Naive thymus-derived CD4-positive, alpha-beta T cell (primary cell): ENCODE measurements around the gene ABCA2. TPM values are rescaled to one million over a fixed set of nuclear protein-coding genes. Genes with fewer than 3 reads are reported as not detected.

Source experiments
- ATAC-seq: fragments of 150-1000 bp; cut with Tn5 transposase; 2 replicates; pipeline ENCODE4 v1.10.0; 2021; ENCODE audit warnings: mild to moderate bottlenecking, moderate library complexity
- CTCF ChIA-PET: fragments of 350-600 bp; sonication (Branson Sonifier 250); formaldehyde crosslinking; loops from one replicate; lab custom pipeline; 2021; ENCODE audit warnings: antibody characterized with exemption; lab: Charles Lee
- POLR2A ChIA-PET: fragments of 350-600 bp; sonication (Branson Sonifier 250); formaldehyde crosslinking; loops from one replicate; lab custom pipeline; 2021; ENCODE audit warnings: antibody characterized with exemption, inconsistent platforms; lab: Charles Lee
- DNase-seq, 9 donors: peaks; one replicate each; pipeline versions ENCODE4 v3.0.0 to v3.0.0-alpha.2; 2020 to 2022; ENCODE audit warnings: mixed read lengths in 1 of 9
- H3K27ac ChIP-seq: one replicate; pipeline ENCODE4 v1.7.0; 2013; ENCODE audit warnings: mild to moderate bottlenecking, low read depth, low read length, moderate library complexity
- H3K27me3 ChIP-seq, 2 donors: one replicate each; pipeline ENCODE4 v1.7.0; 2013; ENCODE audit warnings: low read length in 2 of 2, mild to moderate bottlenecking in 2 of 2, moderate library complexity in 2 of 2; ENCODE audit not compliant: control insufficient read depth in 2 of 2, insufficient read depth in 2 of 2
- H3K36me3 ChIP-seq, 3 experiments: 1 replicate in 2 of 3; 2 replicates in 1 of 3; pipeline ENCODE4 v1.7.0; 2013; ENCODE audit warnings: low read length in 3 of 3, mild to moderate bottlenecking in 3 of 3, moderate library complexity in 1 of 3; ENCODE audit not compliant: insufficient read depth in 3 of 3, control insufficient read depth in 2 of 3
- H3K4me1 ChIP-seq, 2 donors: one replicate each; pipeline ENCODE4 v1.7.0; 2013; ENCODE audit warnings: low read length in 2 of 2, mild to moderate bottlenecking in 2 of 2, moderate library complexity in 1 of 2; ENCODE audit not compliant: control insufficient read depth in 2 of 2, insufficient read depth in 2 of 2
- H3K4me3 ChIP-seq: 2 replicates; pipeline ENCODE4 v1.7.0; 2013; ENCODE audit warnings: mild to moderate bottlenecking, low read length
- H3K9me3 ChIP-seq, 3 experiments: 1 replicate in 2 of 3; 2 replicates in 1 of 3; pipeline ENCODE4 v1.7.0; 2013; ENCODE audit warnings: low read length in 3 of 3; ENCODE audit not compliant: control insufficient read depth in 2 of 3
- H3K27ac Mint-ChIP-seq, 9 donors: one replicate each; pipeline ENCODE4 v1.8.0; 2020 to 2022; ENCODE audit warnings: mixed read lengths in 9 of 9, mild to moderate bottlenecking in 8 of 9, moderate library complexity in 5 of 9, inconsistent platforms in 2 of 9
- H3K27me3 Mint-ChIP-seq, 5 donors: one replicate each; pipeline ENCODE4 v1.8.0; 2021 to 2022; ENCODE audit warnings: mixed read lengths in 5 of 5, mild to moderate bottlenecking in 1 of 5
- H3K36me3 Mint-ChIP-seq, 5 donors: one replicate each; pipeline ENCODE4 v1.8.0; 2020 to 2022; ENCODE audit warnings: mixed read lengths in 5 of 5, mild to moderate bottlenecking in 3 of 5, inconsistent platforms in 1 of 5
- H3K4me1 Mint-ChIP-seq, 7 donors: one replicate each; pipeline ENCODE4 v1.8.0; 2020 to 2022; ENCODE audit warnings: mixed read lengths in 7 of 7, mild to moderate bottlenecking in 3 of 7, inconsistent platforms in 1 of 7
- H3K4me3 Mint-ChIP-seq, 10 donors: one replicate each; pipeline ENCODE4 v1.8.0; 2020 to 2022; ENCODE audit warnings: mild to moderate bottlenecking in 10 of 10, mixed read lengths in 10 of 10, moderate library complexity in 6 of 10, inconsistent platforms in 2 of 10
- H3K9me3 Mint-ChIP-seq, 11 donors: one replicate each; pipeline ENCODE4 v1.8.0; 2020 to 2022; ENCODE audit warnings: mixed read lengths in 11 of 11, mild to moderate bottlenecking in 4 of 11, inconsistent platforms in 1 of 11, moderate library complexity in 1 of 11
- intact Hi-C, 2 donors: fragments of 100-400 bp; cut with micrococcal nuclease; formaldehyde crosslinking; loops; one replicate each; pipeline ENCODE4 v1.15.1; 2023
- polyA plus RNA-seq, 2 donors: library from polyadenylated mRNA; unstranded; fragments of 300-500 nt; fragmentation: Illumina TruSeq; gene quantifications; one replicate each; pipeline ENCODE4 v1.2.3, GENCODE V29; 2021
- total RNA-seq, 6 experiments: library from RNA in 5 of 6; stranded (reverse) in 5 of 6; gene quantifications; 1 replicate in 5 of 6; 2 replicates in 1 of 6; pipeline ENCODE4 v1.2.3 and lab custom pipeline; 2021 to 2026

The ABCA2 gene
- total and polyA plus RNA-seq, 7 experiments from 2014 or later = 1.8 to 112 (median 25.1) TPM

DNA sequence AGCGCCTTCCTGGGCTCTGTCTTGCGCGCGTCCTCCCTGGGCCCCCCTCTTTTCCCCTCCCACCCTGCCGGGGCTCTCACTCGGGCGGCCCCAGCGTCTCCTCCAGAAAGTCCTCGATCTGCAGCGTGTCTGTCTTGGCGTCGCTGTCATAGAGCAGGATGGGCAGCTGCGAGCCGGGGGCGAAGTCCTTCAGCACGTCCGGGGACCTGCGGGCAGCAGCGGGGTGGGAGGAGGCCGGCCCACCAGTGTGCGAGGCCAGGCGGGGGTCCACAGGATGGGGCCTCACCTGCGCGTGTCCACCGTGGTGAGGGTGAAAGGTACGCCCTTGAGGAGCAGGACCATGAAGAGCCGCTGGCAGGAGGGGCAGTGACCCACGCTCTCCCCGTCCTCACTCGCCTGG, 32.7 kb downstream of the ABCA2 start:
- H3K4me1 Mint-ChIP-seq = peaks cover 10 to 44% (median 29%) of the 10 kb centered on the region in 7 donors
- Histone ChIP-seq H3K27ac (no peak overlapping the region), H3K36me3 (peaks cover 0 to 9% (median 0%) of the 10 kb centered on the region in 3 experiments), H3K4me3 (no peak overlapping the region), H3K27me3 (no peaks in the 10 kb centered on the region), H3K9me3 (no peaks in the 10 kb centered on the region), H3K4me1 (peaks cover 17 to 53% of the 10 kb centered on the region in 2 donors)
- no peak overlapping the region for H3K4me3 Mint-ChIP-seq
- peaks cover 0 to 7% (median 0%) of the 10 kb centered on the region in 5 donors for H3K36me3 Mint-ChIP-seq
- ChIA-PET CTCF (interaction anchor here (1.3 kb wide), 1 partner anchor 34 kb away, joined by 3 read pairs; no protein-coding TSS in a partner anchor), POLR2A (interaction anchor here (0.6 kb wide), 2 partner anchors 57 to 113 kb away, joined by 3 read pairs; no protein-coding TSS in a partner anchor)
- no peak for ATAC-seq
- no peak for DNase-seq
- no peak overlapping the region for H3K27ac Mint-ChIP-seq
- no peaks in the 10 kb centered on the region for H3K9me3 Mint-ChIP-seq
- intact Hi-C loops = no loop called here
- peaks cover 0 to 9% (median 5%) of the 10 kb centered on the region in 5 donors for H3K27me3 Mint-ChIP-seq

DNA sequence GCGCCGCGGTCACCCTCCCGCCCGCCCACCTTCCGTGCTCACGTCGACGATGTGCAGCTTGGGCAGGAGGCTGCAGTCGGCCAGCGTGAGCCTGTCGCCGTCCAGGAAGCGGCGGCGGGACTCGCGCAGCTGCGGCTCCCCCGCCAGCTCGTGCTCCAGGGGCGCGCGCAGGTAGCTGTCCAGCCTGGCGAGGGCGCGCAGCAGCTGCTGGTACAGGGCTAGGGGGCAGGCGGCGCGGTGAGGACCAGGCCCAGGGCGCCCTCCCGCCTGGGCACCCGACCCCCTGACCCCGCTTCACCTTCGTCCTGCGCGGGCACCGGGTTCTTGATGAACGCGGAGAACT, 33.2 kb downstream of the ABCA2 start:
- Mint-ChIP-seq H3K36me3 (peaks cover 0 to 7% (median 0%) of the 10 kb centered on the region in 5 donors), H3K9me3 (no peaks in the 10 kb centered on the region), H3K27me3 (peaks cover 0 to 13% (median 5%) of the 10 kb centered on the region in 5 donors), H3K4me3 (no peak overlapping the region), H3K4me1 (peaks cover 10 to 40% (median 25%) of the 10 kb centered on the region in 7 donors), H3K27ac (no peak overlapping the region)
- no peaks in the 10 kb centered on the region for H3K9me3 ChIP-seq
- no peak overlapping the region for H3K4me3 ChIP-seq
- no peaks in the 10 kb centered on the region for H3K27me3 ChIP-seq
- H3K27ac ChIP-seq = no peak overlapping the region
- ChIA-PET CTCF (no interaction called here), POLR2A (no interaction called here)
- peaks cover 0 to 9% (median 0%) of the 10 kb centered on the region in 3 experiments for H3K36me3 ChIP-seq
- peaks cover 17 to 48% of the 10 kb centered on the region in 2 donors for H3K4me1 ChIP-seq
- DNase-seq (no peak), ATAC-seq (no peak)
- intact Hi-C loops = loop anchor here in 1 of 2 donors (5.0 kb wide), 2 partner anchors 43 to 427 kb away; partner anchors contain the start of genes EXD3, LCN12 and NOXA1

DNA sequence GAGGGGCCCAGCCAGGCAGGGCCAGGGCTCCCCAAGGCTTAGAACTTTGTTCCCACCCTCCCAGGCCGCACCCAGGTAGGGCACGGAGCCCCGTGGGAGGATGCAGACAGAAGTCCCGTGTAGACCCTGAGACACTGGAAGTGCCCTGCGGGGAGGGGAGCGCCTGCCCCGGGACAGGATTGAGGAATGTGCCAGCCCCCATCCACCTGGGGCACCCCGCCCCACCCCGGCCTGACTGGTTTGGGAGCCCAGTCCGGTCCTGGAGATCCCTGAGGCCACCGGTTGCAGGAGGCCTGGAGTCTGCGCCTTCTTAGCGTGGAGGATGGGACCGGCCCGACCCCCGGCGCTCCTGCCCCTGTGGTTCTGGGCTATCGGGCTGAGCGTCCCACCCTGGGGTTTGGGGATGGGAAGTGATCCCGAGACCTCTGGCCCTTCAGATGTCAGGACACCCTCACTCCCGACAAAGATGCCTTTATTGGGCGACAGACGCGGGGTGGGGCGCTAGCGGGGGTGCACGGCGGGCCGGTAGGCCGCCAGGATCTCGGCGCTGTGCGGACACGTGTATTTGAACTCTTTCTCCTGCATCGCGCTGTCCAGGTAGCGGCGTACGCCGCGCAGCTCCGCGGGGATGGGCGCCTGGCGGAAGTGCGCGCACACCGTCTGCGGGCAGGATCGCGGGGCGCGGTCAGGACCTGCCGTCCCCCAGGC, 33.7 kb downstream of the ABCA2 start:
- intact Hi-C loops = loop anchor here in 1 of 2 donors (5.0 kb wide), 2 partner anchors 42 to 428 kb away; partner anchors contain the start of genes EXD3, LCN12 and NOXA1
- ATAC-seq (no peak), DNase-seq (no peak)
- H3K9me3 Mint-ChIP-seq = no peaks in the 10 kb centered on the region
- Histone ChIP-seq H3K9me3 (no peaks in the 10 kb centered on the region), H3K4me1 (peaks cover 17 to 44% of the 10 kb centered on the region in 2 donors), H3K36me3 (peaks cover 0 to 9% (median 0%) of the 10 kb centered on the region in 3 experiments), H3K27ac (no peak overlapping the region), H3K27me3 (no peaks in the 10 kb centered on the region), H3K4me3 (no peak overlapping the region)
- H3K27me3 Mint-ChIP-seq = peaks cover 0 to 16% (median 5%) of the 10 kb centered on the region in 5 donors
- CTCF ChIA-PET = no interaction called here
- H3K36me3 Mint-ChIP-seq = peaks cover 0 to 7% (median 0%) of the 10 kb centered on the region in 5 donors
- POLR2A ChIA-PET = interaction anchor here (0.8 to 1.0 kb wide), 2 partner anchors 203 to 266 kb away, joined by 3 read pairs; partner anchors contain the start of gene TMEM141
- no peak overlapping the region for H3K27ac Mint-ChIP-seq
- H3K4me1 Mint-ChIP-seq = peaks cover 10 to 39% (median 25%) of the 10 kb centered on the region in 7 donors
- peak overlapping the region in 4 of 10 donors; percentile 38 to 89 (median 84) for H3K4me3 Mint-ChIP-seq

DNA sequence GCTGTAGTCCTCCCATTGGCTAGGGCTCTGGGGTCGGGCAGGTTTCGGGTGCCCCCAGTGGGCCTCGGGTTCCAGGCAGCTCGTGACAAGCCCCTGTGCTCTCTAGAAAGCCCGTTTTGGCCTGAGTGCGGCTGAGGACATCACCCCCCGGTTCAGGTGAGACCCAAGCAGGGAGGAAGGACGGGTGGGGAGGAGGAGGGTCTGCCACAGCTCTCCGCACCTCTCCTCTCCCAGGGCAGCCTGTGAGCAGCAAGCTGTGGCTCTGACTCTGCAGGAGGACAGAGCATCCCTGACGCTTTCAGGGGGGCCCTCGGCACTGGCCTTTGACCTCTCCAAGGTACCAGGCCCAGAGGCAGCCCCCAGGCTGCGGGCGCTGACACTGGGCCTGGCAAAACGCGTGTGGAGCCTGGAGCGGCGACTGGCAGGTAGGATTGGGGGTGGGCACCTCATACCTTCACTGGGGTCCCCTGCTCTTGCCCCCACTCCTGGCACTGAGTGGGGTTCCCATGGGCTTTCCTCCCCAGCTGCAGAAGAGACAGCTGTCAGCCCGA, 35.1 kb downstream of the ABCA2 start:
- no peaks in the 10 kb centered on the region for H3K27me3 ChIP-seq
- peak overlapping the region; percentile 81 for H3K27ac ChIP-seq
- H3K9me3 ChIP-seq = no peaks in the 10 kb centered on the region
- DNase-seq = no peak
- POLR2A ChIA-PET = interaction anchor here (0.6 to 2.3 kb wide), 6 partner anchors 18 to 202 kb away, joined by 3 to 6 read pairs (median 4); partner anchors contain the start of genes C8G, FBXW5, MAN1B1 and TMEM141
- Mint-ChIP-seq H3K4me3 (peak overlapping the region; percentile 76 to 90 (median 86)), H3K4me1 (peaks cover 5 to 29% (median 20%) of the 10 kb centered on the region in 7 donors), H3K9me3 (peaks cover 0 to 1% (median 0%) of the 10 kb centered on the region in 11 donors), H3K27ac (peak overlapping the region; percentile 48 to 89 (median 79)), H3K36me3 (peaks cover 0 to 7% (median 0%) of the 10 kb centered on the region in 5 donors), H3K27me3 (peaks cover 2 to 19% (median 6%) of the 10 kb centered on the region in 5 donors)
- intact Hi-C loops = loop anchor here (1.0 to 5.0 kb wide), 16 partner anchors 15 to 510 kb away; partner anchors contain the start of genes ABCA2 (in 1 of the 2), EXD3 (in 1 of the 2), FBXW5 (in 1 of the 2) and LCN12 (in 1 of the 2)
- no peak for ATAC-seq
- H3K4me1 ChIP-seq = peaks cover 17 to 30% of the 10 kb centered on the region in 2 donors
- peaks cover 0 to 9% (median 0%) of the 10 kb centered on the region in 3 experiments for H3K36me3 ChIP-seq
- CTCF ChIA-PET = interaction anchor here (0.6 to 2.5 kb wide), 5 partner anchors 12 to 597 kb away, joined by 3 to 8 read pairs (median 3); partner anchors contain the start of gene FUT7
- H3K4me3 ChIP-seq = peak overlapping the region; percentile 74

DNA sequence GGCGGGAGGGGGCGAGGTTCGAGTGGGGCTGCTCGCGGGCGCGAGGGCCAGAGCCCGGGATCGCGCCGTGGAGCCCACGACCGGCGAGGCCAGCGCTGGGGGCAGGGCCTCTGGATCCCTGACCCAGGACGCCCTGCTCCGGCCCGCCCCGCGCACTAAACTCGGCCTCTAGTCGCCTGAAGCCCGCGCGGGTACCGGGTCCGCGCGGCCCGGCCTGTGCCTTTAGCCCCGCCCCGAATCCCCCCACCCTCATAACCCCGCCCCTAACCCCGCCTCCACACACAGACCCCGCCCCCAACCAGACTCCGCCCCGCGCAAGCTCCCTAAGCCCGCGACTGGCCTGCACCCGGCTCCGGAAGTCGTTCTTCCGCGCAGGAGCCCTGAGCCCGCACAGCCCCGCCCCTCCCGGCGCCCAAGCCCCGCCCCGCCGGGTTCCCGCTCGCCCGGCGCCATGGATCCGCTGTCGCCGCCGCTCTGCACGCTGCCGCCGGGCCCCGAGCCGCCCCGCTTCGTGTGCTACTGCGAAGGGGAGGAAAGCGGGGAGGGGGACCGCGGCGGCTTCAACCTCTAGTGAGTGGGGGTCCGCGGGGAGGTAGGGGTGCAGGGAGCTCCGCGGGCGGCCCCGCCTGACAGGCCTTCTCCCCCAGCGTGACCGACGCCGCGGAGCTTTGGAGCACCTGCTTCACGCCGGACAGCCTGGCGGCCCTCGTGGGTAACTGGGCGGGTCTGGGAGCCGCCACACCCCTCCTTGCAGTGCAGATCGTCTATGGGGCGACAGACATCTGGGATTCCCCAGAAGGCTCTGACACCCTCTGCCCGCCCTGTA, 35.8 kb downstream of the ABCA2 start, which contains the start of gene PAXX:
PAXX (plus strand) TSS at position 430 of the 826 bp plus-strand sequence; CDS start at position 452, 22 bp downstream.
- ChIA-PET POLR2A (interaction anchor here (0.6 to 2.3 kb wide), 9 partner anchors 11 to 248 kb away, joined by 3 to 6 read pairs (median 4); partner anchors contain the start of genes C8G, FBXW5, MAN1B1 and SAPCD2), CTCF (interaction anchor here (0.6 to 2.5 kb wide), 5 partner anchors 11 to 596 kb away, joined by 3 to 8 read pairs (median 3); partner anchors contain the start of gene FUT7)
- H3K9me3 ChIP-seq = no peaks in the 10 kb centered on the region
- peaks cover 17 to 23% of the 10 kb centered on the region in 2 donors for H3K4me1 ChIP-seq
- H3K4me3 ChIP-seq = peak within 1 kb of the TSS; percentile 74
- DNase-seq (peak; percentile 90 to 99 (median 93)), ATAC-seq (peak; percentile 96)
- H3K27ac ChIP-seq = peak within 1 kb of the TSS; percentile 81
- H3K27me3 ChIP-seq = no peaks in the 10 kb centered on the region
- Mint-ChIP-seq H3K36me3 (peaks cover 0 to 7% (median 0%) of the 10 kb centered on the region in 5 donors), H3K9me3 (peaks cover 0 to 1% (median 0%) of the 10 kb centered on the region in 11 donors), H3K4me1 (peaks cover 0 to 25% (median 15%) of the 10 kb centered on the region in 7 donors), H3K27me3 (peaks cover 5 to 22% (median 5%) of the 10 kb centered on the region in 5 donors), H3K27ac (peak within 1 kb of the TSS; percentile 48 to 89 (median 88)), H3K4me3 (peak within 1 kb of the TSS; percentile 76 to 90 (median 86))
- H3K36me3 ChIP-seq = peaks cover 0 to 9% (median 0%) of the 10 kb centered on the region in 3 experiments
- intact Hi-C loops = loop anchor here (1.0 to 5.0 kb wide), 16 partner anchors 14 to 509 kb away; partner anchors contain the start of genes ABCA2 (in 1 of the 2), EXD3 (in 1 of the 2), FBXW5 (in 1 of the 2) and LCN12 (in 1 of the 2)
